ENCODE results near the gene CHRNA9.

The CHRNA9 gene

DNA sequence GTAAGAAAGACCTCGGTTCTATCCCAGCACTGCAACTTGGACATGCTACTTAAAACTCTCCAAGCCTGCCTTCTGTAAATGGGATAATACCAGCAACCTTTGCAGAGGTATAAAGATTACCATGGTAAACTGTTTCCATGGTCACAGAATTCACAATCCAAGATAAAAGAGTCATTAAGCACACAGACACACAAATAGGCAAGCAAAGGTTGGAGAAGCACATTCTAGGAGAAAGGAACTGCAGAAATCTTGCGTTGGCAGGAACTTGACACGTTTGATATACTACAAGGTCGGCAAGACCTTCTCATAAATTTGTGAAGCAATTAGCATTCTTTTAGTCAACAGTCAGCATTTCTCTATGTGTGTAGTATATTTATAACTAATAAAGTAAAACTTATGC lies 12.3 kb upstream of the CHRNA9 start:
- H3K27ac Mint-ChIP-seq, result no peak overlapping the region
- peaks cover 42% of the 10 kb centered on the region for H3K4me1 Mint-ChIP-seq
- H3K27me3 Mint-ChIP-seq, result no peaks in the 10 kb centered on the region
- H3K9me3 Mint-ChIP-seq, result no peaks in the 10 kb centered on the region
- no peaks in the 10 kb centered on the region for H3K36me3 Mint-ChIP-seq
- H3K4me3 Mint-ChIP-seq, result no peak overlapping the region

DNA sequence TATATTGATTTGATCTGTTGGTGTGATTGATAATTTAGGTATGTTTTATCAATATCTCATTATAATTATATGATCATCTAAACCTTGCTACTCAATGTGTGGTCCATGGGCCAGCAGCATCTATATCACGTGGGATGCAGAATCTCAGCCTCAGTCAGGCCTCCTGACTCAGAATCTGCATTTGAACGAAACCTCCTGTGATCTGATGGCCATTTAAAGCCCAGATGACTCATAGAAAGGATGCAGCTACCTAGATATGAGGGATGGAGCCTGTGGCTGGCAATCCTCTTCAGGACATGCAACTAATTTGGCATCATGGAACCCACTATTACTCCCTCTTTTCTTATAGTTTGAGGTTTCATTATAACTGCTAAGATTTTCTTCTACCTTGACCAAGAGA lies 11.3 kb upstream of the CHRNA9 start:
- H3K27me3 Mint-ChIP-seq, result no peaks in the 10 kb centered on the region
- no peak overlapping the region for H3K4me3 Mint-ChIP-seq
- H3K9me3 Mint-ChIP-seq, result no peaks in the 10 kb centered on the region
- no peaks in the 10 kb centered on the region for H3K36me3 Mint-ChIP-seq
- H3K4me1 Mint-ChIP-seq, result peaks cover 38% of the 10 kb centered on the region
- H3K27ac Mint-ChIP-seq, result no peak overlapping the region

GRCh38 chr4:40325406-40326019 lies 9.6 kb upstream of the CHRNA9 start:
- H3K9me3 Mint-ChIP-seq, result no peaks in the 10 kb centered on the region
- peaks cover 33% of the 10 kb centered on the region for H3K4me1 Mint-ChIP-seq
- no peak overlapping the region for H3K4me3 Mint-ChIP-seq
- peak overlapping the region; percentile 47 for H3K27ac Mint-ChIP-seq
- no peaks in the 10 kb centered on the region for H3K36me3 Mint-ChIP-seq
- H3K27me3 Mint-ChIP-seq, result no peaks in the 10 kb centered on the region

GRCh38 chr4:40327340-40327739 lies 7.8 kb upstream of the CHRNA9 start:
- no peaks in the 10 kb centered on the region for H3K27me3 Mint-ChIP-seq
- peaks cover 20% of the 10 kb centered on the region for H3K4me1 Mint-ChIP-seq
- H3K27ac Mint-ChIP-seq, result no peak overlapping the region
- no peaks in the 10 kb centered on the region for H3K9me3 Mint-ChIP-seq
- no peak overlapping the region for H3K4me3 Mint-ChIP-seq
- H3K36me3 Mint-ChIP-seq, result no peaks in the 10 kb centered on the region

DNA sequence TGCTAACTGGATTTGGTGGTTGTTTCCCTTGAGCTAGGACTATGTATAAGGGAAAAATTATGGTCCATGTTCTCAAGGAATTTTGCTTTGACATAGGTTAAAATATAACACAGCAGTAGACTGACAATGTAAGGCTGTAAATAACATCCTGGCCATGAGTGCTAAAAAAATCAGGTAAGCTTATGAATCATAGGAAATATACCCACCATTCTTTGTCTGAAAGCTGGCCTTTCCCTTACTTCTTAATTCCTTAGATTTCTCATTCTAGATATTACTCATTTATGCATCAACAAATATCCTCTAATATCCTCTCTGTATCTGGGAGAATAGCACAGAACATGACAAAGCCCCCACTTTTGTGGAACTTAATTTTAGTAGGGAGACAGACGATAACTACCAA lies 6.8 kb upstream of the CHRNA9 start:
- Mint-ChIP-seq H3K9me3 (no peaks in the 10 kb centered on the region), H3K4me1 (peaks cover 17% of the 10 kb centered on the region), H3K4me3 (no peak overlapping the region), H3K27ac (no peak overlapping the region), H3K27me3 (no peaks in the 10 kb centered on the region), H3K36me3 (no peaks in the 10 kb centered on the region)

DNA sequence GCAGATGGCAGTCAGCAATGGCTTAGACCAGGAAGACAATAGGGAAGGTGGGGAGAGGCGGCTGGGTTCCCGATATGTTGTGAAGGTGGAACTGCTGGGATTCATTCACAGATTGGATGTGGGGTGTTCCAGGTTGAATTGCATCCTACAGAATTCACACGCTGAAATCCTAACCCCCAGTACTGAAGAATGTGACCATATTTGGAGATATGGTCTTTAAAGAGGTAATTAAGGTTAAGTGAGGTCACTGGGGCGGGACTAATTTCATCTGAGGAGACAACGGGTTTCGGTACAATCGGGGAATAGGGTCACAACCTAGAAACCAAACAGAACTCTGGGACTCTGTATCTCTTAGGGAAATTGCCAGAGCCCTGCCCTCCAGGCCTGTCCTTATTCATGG lies 5.3 kb upstream of the CHRNA9 start:
- Mint-ChIP-seq H3K36me3 (no peaks in the 10 kb centered on the region), H3K9me3 (no peaks in the 10 kb centered on the region), H3K27ac (no peak overlapping the region), H3K4me3 (no peak overlapping the region), H3K27me3 (no peaks in the 10 kb centered on the region), H3K4me1 (peaks cover 9% of the 10 kb centered on the region)

DNA sequence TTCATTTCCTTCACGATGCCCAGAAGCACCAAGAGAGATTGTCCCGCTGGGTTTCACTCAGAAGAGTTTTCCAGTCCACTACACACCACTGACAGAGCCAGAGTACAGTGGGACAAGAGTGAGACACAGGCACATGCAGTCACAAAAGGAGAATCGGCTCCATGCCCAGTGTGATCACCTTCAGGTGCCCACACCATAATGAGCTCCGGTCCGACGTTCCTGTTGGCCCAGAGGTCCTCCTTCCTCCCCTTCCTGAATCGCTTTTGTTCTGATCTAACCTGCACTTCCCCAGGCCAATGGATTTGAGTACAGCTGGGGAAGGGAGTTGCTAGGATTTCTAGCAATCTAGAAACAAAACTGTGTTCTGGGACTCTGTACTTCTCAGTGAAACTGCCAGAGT lies 4.6 kb upstream of the CHRNA9 start:
- Mint-ChIP-seq H3K36me3 (no peaks in the 10 kb centered on the region), H3K9me3 (no peaks in the 10 kb centered on the region), H3K4me1 (peaks cover 2% of the 10 kb centered on the region), H3K27me3 (no peaks in the 10 kb centered on the region), H3K4me3 (no peak overlapping the region), H3K27ac (no peak overlapping the region)

DNA sequence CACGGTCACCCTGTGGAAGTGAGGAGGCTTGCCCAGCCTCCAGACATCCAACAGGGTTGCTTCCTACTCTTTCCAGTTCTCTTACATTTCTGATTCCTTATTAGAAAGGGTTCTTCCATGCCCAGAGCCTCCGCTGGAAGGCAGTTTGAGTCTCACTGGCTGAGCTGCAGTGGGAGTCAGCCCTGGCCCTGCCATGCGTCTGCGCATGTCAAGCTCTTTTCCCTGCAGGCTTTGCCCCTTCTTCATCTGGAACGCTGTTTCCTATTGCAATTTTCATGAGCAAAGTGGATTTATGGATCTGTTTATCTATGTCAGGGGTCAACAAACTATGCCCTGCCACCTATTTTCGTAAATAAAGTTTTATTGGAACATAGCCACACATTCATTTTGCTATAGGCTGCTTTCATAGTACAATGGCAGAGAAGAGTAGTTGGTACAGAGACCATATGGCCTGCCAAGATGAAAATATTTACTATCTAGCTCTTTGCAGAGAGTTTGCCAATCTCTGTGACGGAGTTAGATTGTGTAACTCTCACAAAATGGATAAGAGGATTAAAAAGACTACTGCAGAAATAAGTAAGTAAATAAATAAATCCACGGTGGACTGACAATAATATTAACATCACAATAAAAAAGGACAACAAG lies 3.9 kb upstream of the CHRNA9 start:
- H3K27ac Mint-ChIP-seq, result no peak overlapping the region
- no peaks in the 10 kb centered on the region for H3K4me1 Mint-ChIP-seq
- H3K4me3 Mint-ChIP-seq, result no peak overlapping the region
- no peaks in the 10 kb centered on the region for H3K27me3 Mint-ChIP-seq
- H3K9me3 Mint-ChIP-seq, result no peaks in the 10 kb centered on the region
- no peaks in the 10 kb centered on the region for H3K36me3 Mint-ChIP-seq

DNA sequence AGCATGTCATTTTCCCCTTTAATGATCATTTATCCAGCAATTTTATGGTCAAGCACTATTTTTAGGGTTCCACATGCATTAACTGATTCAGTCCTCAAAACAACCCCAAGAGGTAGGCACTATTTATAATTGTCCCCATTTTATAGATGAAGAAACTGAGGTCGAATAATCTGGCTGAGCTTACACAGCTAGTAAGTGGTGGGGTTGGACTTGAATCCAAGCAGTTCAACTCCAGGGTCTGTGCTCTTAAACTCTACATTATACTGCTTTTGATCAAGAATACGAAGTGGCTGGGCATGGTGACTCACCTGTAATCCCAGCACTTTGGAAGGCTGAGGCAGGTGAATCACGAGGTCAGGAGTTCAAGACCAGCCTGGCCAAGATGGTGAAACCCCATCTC lies 3.2 kb upstream of the CHRNA9 start:
- H3K27me3 Mint-ChIP-seq, result no peaks in the 10 kb centered on the region
- H3K36me3 Mint-ChIP-seq, result no peaks in the 10 kb centered on the region

DNA sequence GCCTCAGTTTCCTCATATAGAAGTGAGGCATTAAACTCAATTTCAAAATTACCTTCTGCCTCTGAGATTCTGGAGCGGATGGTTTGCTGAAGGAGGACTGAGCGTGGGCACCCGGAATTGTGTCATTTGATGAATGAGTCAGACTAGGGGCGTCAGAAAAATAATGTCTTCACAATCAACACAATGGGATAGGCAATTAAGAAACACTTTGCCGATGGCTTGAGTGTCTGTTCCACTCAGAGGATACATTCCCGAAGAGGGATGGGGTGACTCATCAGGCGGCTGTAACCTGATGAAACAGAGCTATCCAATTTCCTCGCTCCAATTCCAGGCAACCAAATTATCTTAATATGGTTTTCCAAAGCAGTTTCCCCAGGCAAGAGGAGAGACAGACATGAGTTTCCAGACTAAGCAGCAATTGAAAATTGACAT lies 1.2 kb upstream of the CHRNA9 start:
- Mint-ChIP-seq H3K4me3 (no peak overlapping the region), H3K4me1 (peaks cover 4% of the 10 kb centered on the region), H3K27ac (peak overlapping the region; percentile 38), H3K9me3 (no peaks in the 10 kb centered on the region), H3K27me3 (no peaks in the 10 kb centered on the region), H3K36me3 (no peaks in the 10 kb centered on the region)

More for the DNA sequence above, 3.2 kb upstream of the CHRNA9 start:
- Mint-ChIP-seq H3K9me3 (no peaks in the 10 kb centered on the region), H3K4me3 (no peak overlapping the region), H3K4me1 (peaks cover 3% of the 10 kb centered on the region), H3K27ac (no peak overlapping the region)

DNA sequence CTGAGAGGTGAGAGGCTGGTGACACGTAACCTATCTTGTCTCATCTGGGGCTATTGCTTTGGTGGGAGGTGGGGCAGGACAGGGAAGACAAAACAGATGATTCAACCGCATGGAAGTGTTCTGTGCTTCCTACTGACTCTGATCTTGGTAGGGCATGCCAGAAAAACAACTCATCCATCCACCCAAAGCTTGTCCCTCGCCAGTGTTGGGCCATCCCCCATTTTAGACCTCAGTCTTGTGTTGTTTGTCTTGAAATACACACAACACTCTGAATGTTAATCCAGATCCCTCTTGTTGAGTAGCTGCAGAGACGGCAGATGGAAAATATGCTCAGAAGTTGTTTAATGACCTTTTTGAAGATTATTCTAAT lies 377 bp downstream of the CHRNA9 start:
- Mint-ChIP-seq H3K4me1 (peaks cover 4% of the 10 kb centered on the region), H3K4me3 (no peak overlapping the region), H3K27me3 (no peaks in the 10 kb centered on the region), H3K27ac (no peak overlapping the region), H3K9me3 (no peaks in the 10 kb centered on the region), H3K36me3 (no peaks in the 10 kb centered on the region)

DNA sequence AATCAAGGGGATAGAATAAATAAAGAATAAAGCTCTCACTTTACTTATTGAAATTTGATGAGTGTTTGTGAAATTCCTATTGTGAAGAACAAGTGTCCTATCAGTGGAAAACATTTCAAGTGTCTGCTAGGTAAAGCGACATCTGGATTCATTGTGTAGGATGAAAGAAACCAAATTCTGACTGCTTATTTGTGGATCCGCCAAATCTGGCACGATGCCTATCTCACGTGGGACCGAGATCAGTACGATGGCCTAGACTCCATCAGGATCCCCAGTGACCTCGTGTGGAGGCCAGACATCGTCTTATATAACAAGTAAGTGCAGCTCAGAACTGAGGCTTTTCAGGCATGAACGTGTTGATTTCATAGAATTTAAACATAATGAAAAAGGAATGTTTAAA lies 1.9 kb downstream of the CHRNA9 start:
- H3K36me3 Mint-ChIP-seq, result no peaks in the 10 kb centered on the region
- H3K4me1 Mint-ChIP-seq, result peaks cover 4% of the 10 kb centered on the region
- no peak overlapping the region for H3K4me3 Mint-ChIP-seq
- H3K27me3 Mint-ChIP-seq, result no peaks in the 10 kb centered on the region
- H3K9me3 Mint-ChIP-seq, result peaks cover under 1% of the 10 kb centered on the region
- no peak overlapping the region for H3K27ac Mint-ChIP-seq

DNA sequence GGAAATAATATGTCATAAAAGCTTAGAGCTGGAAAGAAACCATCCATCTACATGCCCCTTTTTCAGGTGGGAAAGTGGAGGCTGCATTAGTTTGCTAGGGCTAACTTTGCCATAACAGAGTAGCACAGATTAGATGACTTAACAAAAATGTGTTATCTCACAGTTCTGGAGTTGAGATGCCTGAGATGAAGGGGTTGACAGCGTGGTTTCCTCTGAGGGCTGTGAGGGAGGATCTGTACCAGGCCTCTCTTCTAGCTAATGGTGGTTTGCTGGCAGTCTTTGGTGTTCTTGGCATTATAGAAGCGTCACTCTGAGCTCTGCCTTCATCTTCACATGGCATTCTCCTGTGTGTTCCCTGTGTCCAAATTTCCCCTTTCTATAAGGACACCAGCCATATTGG lies 2.4 kb downstream of the CHRNA9 start:
- Mint-ChIP-seq H3K36me3 (peaks cover 3% of the 10 kb centered on the region), H3K4me1 (peaks cover 4% of the 10 kb centered on the region), H3K27ac (no peak overlapping the region), H3K9me3 (peaks cover 5% of the 10 kb centered on the region), H3K4me3 (no peak overlapping the region), H3K27me3 (no peaks in the 10 kb centered on the region)

DNA sequence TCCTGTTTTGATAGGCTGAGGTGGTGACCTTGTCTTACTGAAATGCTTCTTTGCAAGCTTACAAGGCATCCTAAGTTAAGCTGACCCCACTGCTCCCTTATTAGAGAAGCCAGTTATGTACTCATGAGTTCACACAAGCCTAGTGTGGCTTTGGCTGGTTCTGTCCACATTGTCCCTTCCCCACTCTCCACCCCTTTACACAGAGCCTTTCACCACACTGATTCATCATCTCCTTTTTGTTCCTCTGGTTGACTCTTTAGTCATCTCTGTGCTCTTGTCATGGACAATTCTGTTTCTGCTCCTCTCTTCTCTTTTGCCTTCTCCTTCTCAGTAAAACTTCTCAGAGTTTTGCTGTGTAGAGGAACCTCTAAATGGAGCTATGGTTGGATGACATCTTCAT lies 4.9 kb downstream of the CHRNA9 start:
- peaks cover 4% of the 10 kb centered on the region for H3K36me3 Mint-ChIP-seq
- H3K27ac Mint-ChIP-seq, result no peak overlapping the region
- H3K27me3 Mint-ChIP-seq, result no peaks in the 10 kb centered on the region
- H3K4me1 Mint-ChIP-seq, result peaks cover 4% of the 10 kb centered on the region
- no peak overlapping the region for H3K4me3 Mint-ChIP-seq
- peaks cover 6% of the 10 kb centered on the region for H3K9me3 Mint-ChIP-seq

GRCh38 chr4:40347472-40347871 lies 12.3 kb downstream of the CHRNA9 start:
- no peak overlapping the region for H3K27ac Mint-ChIP-seq
- H3K4me1 Mint-ChIP-seq, result peaks cover 9% of the 10 kb centered on the region
- H3K36me3 Mint-ChIP-seq, result peaks cover 5% of the 10 kb centered on the region
- no peak overlapping the region for H3K4me3 Mint-ChIP-seq
- no peaks in the 10 kb centered on the region for H3K27me3 Mint-ChIP-seq
- peaks cover 2% of the 10 kb centered on the region for H3K9me3 Mint-ChIP-seq

- Mint-ChIP-seq H3K27ac (peak overlapping the region; percentile 72), H3K4me1 (peaks cover 9% of the 10 kb centered on the region), H3K27me3 (no peaks in the 10 kb centered on the region), H3K36me3 (peaks cover 3% of the 10 kb centered on the region), H3K4me3 (no peak overlapping the region), H3K9me3 (no peaks in the 10 kb centered on the region)
Measured at GRCh38 chr4:40348000-40348399, 12.9 kb downstream of the CHRNA9 start.

All from activated naive CD4-positive, alpha-beta T cell treated with anti-CD3 and anti-CD28 coated beads, Interleukin-2, amount 50 U/mL, for 24 hours (primary cell).